Measurements from ENCODE around the gene PPP2R5D.

DNA sequence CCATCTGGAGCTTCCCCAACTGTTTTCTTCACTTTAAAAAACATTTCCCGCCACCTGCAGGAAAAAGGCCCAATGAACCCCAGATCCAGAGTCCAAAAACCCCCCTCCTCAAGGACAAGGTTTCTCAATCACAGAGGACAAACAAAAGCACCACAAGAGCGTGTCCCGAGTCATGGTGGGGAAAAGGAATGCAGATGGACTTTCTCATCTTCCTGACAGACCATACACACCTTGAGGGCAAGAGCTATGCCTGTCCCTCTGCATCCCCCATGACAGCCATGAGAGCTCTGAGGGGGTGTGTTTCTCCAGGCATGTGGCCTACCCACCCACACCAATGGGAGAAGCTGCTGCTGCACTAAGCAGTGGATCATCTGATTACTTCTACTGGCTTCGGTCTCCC lies 14.4 kb upstream of the PPP2R5D start:
- TF ChIP-seq POLR2AphosphoS5 (IDR thresholded peaks at IDR 0.05; ENCODE audit: low read depth, low read length) (no peak), TAF1 (IDR thresholded peaks at IDR 0.05; ENCODE audit: borderline replicate concordance, insufficient read depth, low read length) (no peak)

Data from PFSK-1 (cell line).